Endothelial cell of umbilical vein (primary cell): ENCODE data around the gene DUSP22. TPM values are rescaled to one million over a fixed set of nuclear protein-coding genes. Genes with fewer than 3 reads are reported as not detected.

ENCODE experiments used
- BruUV-seq: library from RNA; stranded (reverse); fragments of 400-500 nt; replicated peaks from 2 replicates; lab custom pipeline; 2021; lab: Mats Ljungman, UMichigan
- CTCF ChIA-PET: fragments of 300-600, 350-600 bp; sonication (Branson Sonifier 250); formaldehyde crosslinking; loops from one replicate; lab custom pipeline; 2021; ENCODE audit warnings: antibody characterized with exemption, inconsistent platforms; lab: Charles Lee
- POLR2A ChIA-PET: fragments of 300-600, 350-600 bp; sonication (Branson Sonifier 250); formaldehyde crosslinking; loops from one replicate; lab custom pipeline; 2021; ENCODE audit warnings: antibody characterized with exemption, inconsistent platforms; lab: Charles Lee
- DNase-seq: peaks from one replicate; pipeline ENCODE4 v3.0.0-alpha.2; 2011; ENCODE audit warnings: low read depth, low spot score
- FAIRE-seq: peaks from 2 replicates; lab custom pipeline; 2011; peaks lifted over from hg19 to GRCh38; lab: Jason Lieb, UNC
- H2AFZ ChIP-seq: 2 replicates; pipeline ENCODE4 v1.6.0; 2012; ENCODE audit warnings: low read depth, low read length, control low read depth, inconsistent platforms
- H3K27ac ChIP-seq: 2 replicates; pipeline ENCODE4 v1.5.1; 2011; ENCODE audit warnings: low read depth, mild to moderate bottlenecking, control low read depth, low read length, moderate library complexity; ENCODE audit not compliant: insufficient read depth
- H3K27me3 ChIP-seq, 2 experiments: 2 replicates each; pipeline versions ENCODE4 v1.6.0 to v1.6.1; 2011; ENCODE audit warnings: low read length in 2 of 2, mixed read lengths in 1 of 2; ENCODE audit not compliant: control insufficient read depth in 2 of 2, insufficient read depth in 2 of 2
- H3K36me3 ChIP-seq, 2 experiments: 2 replicates in 1 of 2; 3 replicates in 1 of 2; pipeline ENCODE4 v1.5.1; 2011; ENCODE audit warnings: low read length in 2 of 2, mild to moderate bottlenecking in 1 of 2, moderate library complexity in 1 of 2; ENCODE audit not compliant: control insufficient read depth in 2 of 2, insufficient read depth in 2 of 2; ENCODE audit errors: extremely low read depth in 1 of 2
- H3K4me1 ChIP-seq: 3 replicates; pipeline ENCODE4 v1.5.1; 2011; ENCODE audit warnings: mild to moderate bottlenecking, low read length; ENCODE audit not compliant: control insufficient read depth, insufficient read depth; ENCODE audit errors: extremely low read depth
- H3K4me2 ChIP-seq: 2 replicates; pipeline ENCODE4 v1.6.1; 2011; ENCODE audit warnings: low read length, control low read depth, mixed read lengths; ENCODE audit not compliant: insufficient read depth
- H3K4me3 ChIP-seq, 3 experiments: fragments of 200-600 bp in 1 of 3; sonication (generic), shearing (Covaris generic) in 1 of 3; replicated peaks in 1 of 3; 2 replicates each; pipeline ENCODE4 v1.5.1; 2011 to 2016; ENCODE audit warnings: control low read depth in 3 of 3, low read length in 3 of 3, mild to moderate bottlenecking in 2 of 3, inconsistent platforms in 1 of 3, low read depth in 1 of 3, moderate library complexity in 1 of 3; ENCODE audit not compliant: insufficient read depth in 1 of 3
- H3K79me2 ChIP-seq: 2 replicates; pipeline ENCODE4 v1.6.0; 2012; ENCODE audit warnings: low read length, inconsistent platforms; ENCODE audit not compliant: control insufficient read depth, insufficient read depth
- H3K9ac ChIP-seq: replicated peaks from 2 replicates; pipeline ENCODE3; 2011; ENCODE audit warnings: low read length, control low read depth; ENCODE audit not compliant: insufficient read depth; ENCODE audit errors: extremely low read depth
- H3K9me1 ChIP-seq: replicated peaks from 3 replicates; pipeline ENCODE4 v1.6.0; 2011; ENCODE audit warnings: mild to moderate bottlenecking, low read length; ENCODE audit not compliant: control insufficient read depth, insufficient read depth; ENCODE audit errors: extremely low read depth
- H3K9me3 ChIP-seq: replicated peaks from 2 replicates; pipeline ENCODE4 v1.5.1; 2012; ENCODE audit warnings: low read length, inconsistent platforms; ENCODE audit not compliant: control insufficient read depth, insufficient read depth
- H4K20me1 ChIP-seq: replicated peaks from 2 replicates; pipeline ENCODE3; 2011; ENCODE audit warnings: mild to moderate bottlenecking, low read length; ENCODE audit not compliant: control insufficient read depth, insufficient read depth; ENCODE audit errors: extremely low read depth
- CTCF ChIP-seq, 2 donors: IDR thresholded peaks; 1 replicate in 1 of 2; 2 replicates in 1 of 2; pipeline ENCODE4 v1.5.1; 2011; ENCODE audit warnings: low read length in 2 of 2, mild to moderate bottlenecking in 2 of 2, moderate library complexity in 2 of 2, control low read depth in 1 of 2, inconsistent platforms in 1 of 2, low read depth in 1 of 2; ENCODE audit not compliant: insufficient read depth in 1 of 2; ENCODE audit errors: extremely low read depth in 1 of 2
- FOS ChIP-seq: IDR thresholded peaks from 2 replicates; pipeline ENCODE4 v1.6.1; 2011; ENCODE audit warnings: mild to moderate bottlenecking, low read length, moderate library complexity, borderline replicate concordance; ENCODE audit not compliant: insufficient read depth
- JUN ChIP-seq: IDR thresholded peaks from 2 replicates; pipeline ENCODE4 v1.6.1; 2011; ENCODE audit warnings: borderline replicate concordance, low read depth; ENCODE audit not compliant: insufficient read length, insufficient read depth
- MAX ChIP-seq: IDR thresholded peaks from 2 replicates; pipeline ENCODE4 v1.6.1; 2011; ENCODE audit not compliant: insufficient read depth, insufficient read length
- MYC ChIP-seq: IDR thresholded peaks from one replicate; pipeline ENCODE4 v1.6.1; 2011; ENCODE audit warnings: mild to moderate bottlenecking, low read depth, low read length
- POLR2A ChIP-seq: IDR thresholded peaks from 2 replicates; pipeline ENCODE4 v1.6.1; 2012; ENCODE audit warnings: low read depth, mild to moderate bottlenecking, control low read depth, low read length
- POLR2AphosphoS5 ChIP-seq: IDR thresholded peaks from 2 replicates; pipeline ENCODE4 v1.6.1; 2012; ENCODE audit warnings: low read depth, mild to moderate bottlenecking, control low read depth, low read length, moderate library complexity; ENCODE audit not compliant: insufficient read depth
- dilution Hi-C: fragments of 300-500 bp; cut with MboI; formaldehyde crosslinking; loops from one replicate; pipeline ENCODE4 v1.15.0; 2019; ENCODE audit warnings: low sequenced_read_pairs; ENCODE audit not compliant: extremely low pct_ligation_motif_present
- intact Hi-C: fragments of 100-400 bp; cut with micrococcal nuclease; formaldehyde crosslinking; loops from one replicate; pipeline ENCODE4 v1.10.0; 2022
- polyA plus RNA-seq, 4 experiments: library from polyadenylated mRNA; depleted of rRNA in 3 of 4; stranded (reverse) in 3 of 4; unstranded in 1 of 4; fragments of >200 nt; gene quantifications; 2 replicates each; pipeline versions ENCODE4 v1.2.1 to v1.2.3, GENCODE V29; 2011 to 2012; ENCODE audit warnings: missing spikeins in 1 of 4
- total RNA-seq: library from RNA; stranded (reverse); gene quantifications from 2 replicates; pipeline ENCODE4 v1.2.3, GENCODE V29; 2021

The DUSP22 gene
- total and polyA plus RNA-seq, 2 donors (not counting 3 experiments of a cell fraction or from before 2014, with no cell fraction given) = 23.2 to 33.9 TPM

DNA sequence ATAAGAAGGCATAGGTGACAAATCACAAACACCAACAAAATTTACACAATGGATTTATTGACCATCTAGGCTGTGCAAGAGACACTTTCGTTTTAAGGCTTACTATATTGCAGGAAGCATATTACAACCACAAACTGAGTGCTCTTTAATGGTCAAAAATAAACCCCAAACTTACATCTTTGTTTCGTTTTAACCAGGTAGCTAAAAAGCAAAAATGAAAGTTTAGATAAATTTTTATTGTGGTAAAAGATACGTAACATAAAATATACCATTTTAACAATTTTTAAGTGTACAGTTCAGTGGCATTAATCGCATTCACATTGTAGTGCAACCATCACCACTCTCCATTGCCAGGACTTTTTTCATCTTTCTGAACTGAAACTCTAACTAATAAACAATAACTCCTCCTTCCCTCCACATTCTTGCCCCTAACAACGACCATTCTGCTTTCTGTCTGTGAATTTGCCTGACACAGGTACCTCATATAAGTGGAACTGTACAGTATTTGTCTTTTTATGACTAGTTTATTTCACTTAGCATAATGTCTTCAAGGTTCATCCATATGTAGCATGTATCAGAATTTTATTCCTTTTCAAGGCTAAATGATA lies 32.3 kb upstream of the DUSP22 start:
- Histone ChIP-seq H3K9me3 (no peaks in the 10 kb centered on the region), H2AFZ (no peak overlapping the region), H3K4me2 (no peak overlapping the region), H3K4me1 (no peaks in the 10 kb centered on the region), H3K9me1 (no peaks in the 10 kb centered on the region), H3K79me2 (no peaks in the 10 kb centered on the region), H3K4me3 (no peak overlapping the region), H3K36me3 (no peaks in the 10 kb centered on the region), H4K20me1 (no peaks in the 10 kb centered on the region), H3K9ac (no peak overlapping the region), H3K27me3 (no peaks in the 10 kb centered on the region), H3K27ac (no peak overlapping the region)
- intact Hi-C loops = no loop called here
- no peak for DNase-seq
- BruUV-seq = no TSS peak
- no peak for FAIRE-seq
- dilution Hi-C loops = no loop called here
- no peak for TF ChIP-seq POLR2A
- no peak for TF ChIP-seq CTCF (IDR thresholded peaks at IDR 0.05; ENCODE audit: extremely low read depth in 1 of 2, insufficient read depth in 1 of 2, low read depth in 1 of 2, low read length in 2 of 2)
- POLR2A ChIA-PET = no interaction called here
- CTCF ChIA-PET = no interaction called here

DNA sequence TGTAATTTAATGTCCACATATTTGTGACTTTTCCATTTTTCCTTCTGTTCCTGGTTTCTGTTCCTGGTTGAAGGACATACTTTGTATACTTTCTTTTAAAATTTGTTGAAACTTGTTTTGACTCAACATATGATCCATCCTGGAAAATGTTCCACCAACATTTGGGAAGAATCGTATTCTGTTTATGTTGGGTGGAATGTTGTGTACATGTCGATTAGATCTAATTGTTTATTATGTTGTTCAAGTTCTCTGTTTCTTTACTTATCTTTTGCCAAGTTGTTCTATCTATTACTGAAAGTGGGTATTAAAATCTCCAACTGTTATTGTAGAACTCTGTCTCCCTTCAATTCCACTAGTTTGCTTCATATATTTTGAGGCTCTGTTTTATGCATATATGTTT lies 27.7 kb upstream of the DUSP22 start:
- POLR2A ChIA-PET = no interaction called here
- H3K27me3 ChIP-seq = no peaks in the 10 kb centered on the region
- no peak for FAIRE-seq
- no peaks in the 10 kb centered on the region for H3K79me2 ChIP-seq
- H3K4me3 ChIP-seq = no peak overlapping the region
- no peak overlapping the region for H3K27ac ChIP-seq
- no peaks in the 10 kb centered on the region for H3K9me1 ChIP-seq
- CTCF ChIA-PET = no interaction called here
- no peaks in the 10 kb centered on the region for H4K20me1 ChIP-seq
- H3K9me3 ChIP-seq = no peaks in the 10 kb centered on the region
- dilution Hi-C loops (no loop called here), intact Hi-C loops (no loop called here)
- DNase-seq = no peak
- no peak overlapping the region for H2AFZ ChIP-seq
- no peak for TF ChIP-seq FOS
- no peak for TF ChIP-seq MYC
- no peak for TF ChIP-seq POLR2AphosphoS5
- no peak for TF ChIP-seq MAX
- TF ChIP-seq CTCF (IDR thresholded peaks at IDR 0.05; ENCODE audit: extremely low read depth in 1 of 2, insufficient read depth in 1 of 2, low read depth in 1 of 2, low read length in 2 of 2) = no peak
- TF ChIP-seq POLR2A = no peak
- TF ChIP-seq JUN = no peak
- no peaks in the 10 kb centered on the region for H3K4me1 ChIP-seq
- H3K36me3 ChIP-seq = no peaks in the 10 kb centered on the region
- no peak overlapping the region for H3K4me2 ChIP-seq
- BruUV-seq = no TSS peak
- no peak overlapping the region for H3K9ac ChIP-seq
